GM12864 (cell line): ENCODE measurements around the gene RHOT1.
"Not testable (repeated sequence)": the region's sequence is repeated elsewhere in the genome, so short reads cannot be mapped to it uniquely, and the experiment has no call there.

Experiments used
- DNase-seq: peaks from one replicate; pipeline ENCODE4 v3.0.0-alpha.2; 2011; ENCODE audit warnings: low read depth
- H3K4me3 ChIP-seq: 2 replicates; pipeline ENCODE4 v1.5.1; 2011; ENCODE audit warnings: mild to moderate bottlenecking, low read depth, low read length, control low read depth
- CTCF ChIP-seq: IDR thresholded peaks from 2 replicates; pipeline ENCODE4 v1.5.1; 2011; ENCODE audit warnings: low read depth, mild to moderate bottlenecking, moderate library complexity, low read length, control low read depth, inconsistent platforms; ENCODE audit errors: missing control alignments

RHOT1 gene

GRCh38 chr17:32141258-32141657 lies 1.0 kb upstream of the RHOT1 start:
- H3K4me3 ChIP-seq, result no peak overlapping the region

GRCh38 chr17:32141679-32142037 lies 644 bp upstream of the RHOT1 start:
- DNase-seq, result no peak
- peak overlapping the region; percentile 90 for H3K4me3 ChIP-seq
- no peak for TF ChIP-seq CTCF

More at GRCh38 chr17:32141258-32141657, 1.0 kb upstream of the RHOT1 start:
- DNase-seq, result no peak
- TF ChIP-seq CTCF, result no peak

- peak overlapping the region; percentile 90 for H3K4me3 ChIP-seq
- no peak for TF ChIP-seq CTCF
- DNase-seq, result peak; percentile 13
Measured at GRCh38 chr17:32142857-32143526, 690 bp downstream of the RHOT1 start.

- DNase-seq, result no peak
- TF ChIP-seq CTCF, result no peak
- H3K4me3 ChIP-seq, result peak overlapping the region; percentile 90; the same call in 1 of the 2 replicates
Measured at GRCh38 chr17:32143527-32143870, 1.2 kb downstream of the RHOT1 start.

- not testable (repeated sequence) for DNase-seq, H3K4me3 ChIP-seq
Measured at GRCh38 chr17:32144442-32144841, 2.1 kb downstream of the RHOT1 start.

- no peak overlapping the region for H3K4me3 ChIP-seq
- DNase-seq, result no peak
- TF ChIP-seq CTCF, result no peak
Measured at GRCh38 chr17:32148351-32148750, 6.0 kb downstream of the RHOT1 start.

GRCh38 chr17:32150358-32150757 lies 8.1 kb downstream of the RHOT1 start:
- TF ChIP-seq CTCF, result no peak
- no peak overlapping the region for H3K4me3 ChIP-seq
- DNase-seq, result no peak
